ENCODE data around the gene WIF1. TPM values are rescaled to one million over a fixed set of nuclear protein-coding genes. Genes with fewer than 3 reads are reported as not detected.

WIF1 gene
- total and polyA plus RNA-seq, 2 of the 8 experiments (the other 6 are each of a cell fraction or from before 2014, with no cell fraction given) = 1.8 to 9.1 TPM

DNA sequence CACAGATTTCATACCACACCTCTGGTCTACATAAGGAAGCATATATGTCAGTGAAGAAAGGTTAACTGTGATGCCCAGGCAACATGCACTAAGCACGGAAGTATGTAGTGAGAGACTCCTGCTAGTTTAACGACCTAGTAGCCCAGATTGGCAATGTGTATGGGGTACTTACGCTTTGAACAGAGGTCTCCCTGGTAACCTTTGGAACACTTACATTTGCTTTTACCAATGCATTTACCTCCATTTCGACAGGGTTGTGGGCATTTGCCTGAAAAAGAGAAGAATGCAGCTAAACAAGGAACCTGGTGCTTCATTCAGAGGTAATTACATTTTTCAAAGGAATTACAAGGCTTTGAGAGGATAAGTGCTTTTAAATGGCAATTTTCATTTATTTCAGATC is 65.2 kb downstream of the WIF1 start:
- ChIA-PET CTCF (ENCODE audit: partially characterized antibody) (interaction anchor here (1.5 kb wide), 1 partner anchor 11 kb away, joined by 5 read pairs; no protein-coding TSS in a partner anchor), POLR2A (ENCODE audit: partially characterized antibody) (interaction anchor here (0.6 kb wide), 1 partner anchor 55 kb away, joined by 4 read pairs; no protein-coding TSS in a partner anchor)
- H3K56ac ChIP-seq (replicated peaks; ENCODE audit: insufficient read length, low read depth, low read length) = no peak overlapping the region
- DNase-seq (ENCODE audit: low read depth in 1 of 2, low spot score in 2 of 2) (peak in 1 of 2 experiments; percentile 39), FAIRE-seq (peak; percentile 77)
- H2AFZ ChIP-seq (ENCODE audit: low read length) = peak overlapping the region; percentile 3; the same call in 1 of the 2 replicates
- H3K4me3 ChIP-seq (ENCODE audit: extremely low read depth in 1 of 4, insufficient read depth in 2 of 4, low read depth in 3 of 4, low read length in 4 of 4) = no peak overlapping the region
- no peaks in the 10 kb centered on the region for H3K79me2 ChIP-seq (ENCODE audit: control insufficient read depth in 1 of 2, insufficient read depth in 2 of 2, low read length in 2 of 2)
- H2AK5ac ChIP-seq (ENCODE audit: low read depth, low read length) = no peak overlapping the region
- 17% methylated on average over 4 of the region's 4 CpGs; no CpG with 5 or more reads in 1 of the 2 experiments for WGBS, 2 experiments (ENCODE audit: extremely low coverage in 1 of 2, insufficient coverage in 1 of 2, insufficient read length in 1 of 2, insufficient replicate concordance in 2 of 2, low coverage in 1 of 2, low lambda C conversion rate in 2 of 2, missing lambda C conversion rate in 1 of 2)
- H3K4me2 ChIP-seq (ENCODE audit: insufficient read depth in 1 of 2, low read depth in 2 of 2, low read length in 2 of 2) = peak overlapping the region; percentile 6 to 36; a peak in 2 of 4 replicates
- peaks cover 2 to 15% (median 5%) of the 10 kb centered on the region in 4 experiments; a peak in 5 of 7 replicates for H3K4me1 ChIP-seq (replicated peaks in 1 of 4; ENCODE audit: control insufficient read depth in 3 of 4, insufficient read depth in 4 of 4, low read length in 3 of 4)
- H4K8ac ChIP-seq (ENCODE audit: extremely low read depth, insufficient read depth, low read length) = no peak overlapping the region
- no peak overlapping the region for H4K5ac ChIP-seq (ENCODE audit: insufficient read length, low read depth, low read length)
- no peaks in the 10 kb centered on the region for H3K9me3 ChIP-seq (ENCODE audit: insufficient read depth in 2 of 2, low read depth in 1 of 2, low read length in 1 of 2)
- H2BK15ac ChIP-seq (ENCODE audit: low read length) = no peak overlapping the region
- no peaks in the 10 kb centered on the region for H3K79me1 ChIP-seq (ENCODE audit: low read depth, low read length)
- no peak overlapping the region for H3K23ac ChIP-seq (ENCODE audit: insufficient read length)
- no peaks in the 10 kb centered on the region for H3K27me3 ChIP-seq (replicated peaks in 1 of 4; ENCODE audit: control insufficient read depth in 3 of 4, extremely low read depth in 1 of 4, insufficient read depth in 3 of 4, low read length in 3 of 4)
- peak overlapping the region; percentile 28; the same call in 1 of the 2 replicates for H3K27ac ChIP-seq (ENCODE audit: low read depth, low read length)
- no peaks in the 10 kb centered on the region for H3K36me3 ChIP-seq (ENCODE audit: control insufficient read depth in 2 of 4, insufficient read depth in 4 of 4, low read length in 3 of 4)
- H3K14ac ChIP-seq (ENCODE audit: insufficient read length) = no peak overlapping the region
- H4K20me1 ChIP-seq (replicated peaks in 1 of 2; ENCODE audit: control insufficient read depth in 1 of 2, insufficient read depth in 2 of 2, low read length in 2 of 2) = no peaks in the 10 kb centered on the region
- no peak overlapping the region for H3K9ac ChIP-seq (replicated peaks in 1 of 4; ENCODE audit: extremely low read depth in 1 of 4, low read depth in 3 of 4, low read length in 3 of 4)
- H3K4ac ChIP-seq (replicated peaks; ENCODE audit: insufficient read length, low read depth, low read length) = no peak overlapping the region
- H2BK20ac ChIP-seq (ENCODE audit: low read length) = no peak overlapping the region
- H3K23me2 ChIP-seq (ENCODE audit: low read depth, low read length) = no peaks in the 10 kb centered on the region
- H2BK12ac ChIP-seq (ENCODE audit: low read depth, low read length) = no peak overlapping the region
- H2BK5ac ChIP-seq (ENCODE audit: low read depth, low read length) = no peak overlapping the region
- no peak overlapping the region for H2BK120ac ChIP-seq (replicated peaks; ENCODE audit: low read depth, low read length)
- no peak overlapping the region for H3K18ac ChIP-seq (ENCODE audit: extremely low read depth, low read length)
- no peak overlapping the region for H4K91ac ChIP-seq (replicated peaks; ENCODE audit: insufficient read length, low read length)
- TF ChIP-seq TEAD4 (IDR thresholded peaks at IDR 0.05; ENCODE audit: low read depth, low read length) (0 out of 2 replicates have a peak, but pooled peaks have one; percentile 5), TBP (IDR thresholded peaks at IDR 0.05; ENCODE audit: low read depth, low read length) (no peak), SP1 (IDR thresholded peaks at IDR 0.05; ENCODE audit: low read depth, low read length) (peak; percentile 59; the same call in 1 of the 2 replicates)

All from H1 (cell line).